ENCODE results near the gene CEP85L.

The CEP85L gene

DNA sequence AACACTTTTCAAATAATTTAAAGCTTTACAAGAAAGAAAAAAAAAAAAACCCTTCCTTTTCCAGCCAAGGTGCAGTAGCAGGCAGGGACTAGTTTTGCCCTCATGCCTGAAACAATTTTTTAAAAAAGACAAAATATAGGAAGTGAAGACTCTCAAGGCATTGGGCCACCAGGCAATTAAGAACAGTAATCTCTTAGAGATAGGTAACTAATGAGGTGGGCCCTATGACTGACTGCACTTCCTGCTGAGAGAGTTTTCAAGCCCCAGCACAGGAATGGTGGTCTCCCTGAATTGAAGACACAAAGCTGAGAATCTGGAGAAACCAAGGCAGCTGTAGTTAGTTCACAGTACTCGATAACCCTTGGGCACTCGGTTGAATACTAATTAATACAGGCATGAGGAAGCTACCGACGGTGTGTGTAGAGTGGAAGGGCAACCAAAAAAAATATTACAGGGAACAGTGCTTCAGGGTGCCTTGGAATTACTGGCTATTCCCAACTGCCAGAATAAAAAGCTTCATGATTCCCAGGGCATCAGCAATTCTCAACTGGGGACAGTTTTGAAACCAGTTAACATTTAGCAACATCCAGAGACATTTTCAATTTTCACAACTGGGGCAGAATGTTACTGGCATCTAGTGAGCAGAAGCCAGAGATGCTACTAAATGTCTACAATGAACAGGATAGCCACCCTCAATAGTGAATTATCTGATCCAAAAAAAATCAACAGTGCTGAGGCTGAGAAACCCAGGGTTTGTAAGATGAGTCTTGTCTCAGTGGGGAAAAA, 139.3 kb downstream of the CEP85L start:
- no peak overlapping the region for H3K14ac ChIP-seq (ENCODE audit: low read length)
- no peak overlapping the region for H3K9ac ChIP-seq (ENCODE audit: low read length)
- H3K79me2 ChIP-seq (ENCODE audit: control insufficient read depth, insufficient read depth, low read length, poor library complexity), result no peaks in the 10 kb centered on the region
- WGBS (ENCODE audit: extremely low coverage, insufficient coverage, insufficient read length), result no CpG with 5 or more reads among the region's 4 CpGs
- H3K4ac ChIP-seq (ENCODE audit: low read depth, low read length), result no peak overlapping the region
- H4K8ac ChIP-seq (ENCODE audit: low read depth, low read length), result no peak overlapping the region
- H2BK12ac ChIP-seq (ENCODE audit: low read length), result no peak overlapping the region
- DNase-seq, result no peak
- no peak overlapping the region for H3K4me2 ChIP-seq (ENCODE audit: low read length)
- H3K27me3 ChIP-seq (ENCODE audit: insufficient read depth, low read length), result no peaks in the 10 kb centered on the region
- no peak overlapping the region for H3K27ac ChIP-seq (ENCODE audit: low read depth, low read length)
- H4K12ac ChIP-seq (ENCODE audit: low read depth, low read length), result no peak overlapping the region
- no peak overlapping the region for H2BK120ac ChIP-seq (ENCODE audit: insufficient read depth, low read length, poor library complexity)
- H3K4me1 ChIP-seq (ENCODE audit: control insufficient read depth in 1 of 2, insufficient read depth in 2 of 2, low read length in 2 of 2), result no peaks in the 10 kb centered on the region
- H3K23ac ChIP-seq (ENCODE audit: low read length), result no peak overlapping the region
- H3K36me3 ChIP-seq (ENCODE audit: control insufficient read depth in 1 of 2, insufficient read depth in 2 of 2, low read length in 2 of 2), result no peaks in the 10 kb centered on the region
- H2AFZ ChIP-seq (ENCODE audit: insufficient read depth, low read length, poor library complexity), result no peak overlapping the region
- H2BK5ac ChIP-seq (ENCODE audit: low read depth, low read length, poor library complexity), result no peak overlapping the region
- no peaks in the 10 kb centered on the region for H3K9me3 ChIP-seq (ENCODE audit: insufficient read depth, low read depth, low read length)
- H3K4me3 ChIP-seq (ENCODE audit: low read depth, low read length), result no peak overlapping the region
- H4K91ac ChIP-seq (ENCODE audit: low read depth, low read length), result no peak overlapping the region
- no peak overlapping the region for H2AK5ac ChIP-seq (ENCODE audit: low read length)
- H3K18ac ChIP-seq (ENCODE audit: low read length), result no peak overlapping the region
- no peaks in the 10 kb centered on the region for H3K79me1 ChIP-seq (ENCODE audit: low read length)

DNA sequence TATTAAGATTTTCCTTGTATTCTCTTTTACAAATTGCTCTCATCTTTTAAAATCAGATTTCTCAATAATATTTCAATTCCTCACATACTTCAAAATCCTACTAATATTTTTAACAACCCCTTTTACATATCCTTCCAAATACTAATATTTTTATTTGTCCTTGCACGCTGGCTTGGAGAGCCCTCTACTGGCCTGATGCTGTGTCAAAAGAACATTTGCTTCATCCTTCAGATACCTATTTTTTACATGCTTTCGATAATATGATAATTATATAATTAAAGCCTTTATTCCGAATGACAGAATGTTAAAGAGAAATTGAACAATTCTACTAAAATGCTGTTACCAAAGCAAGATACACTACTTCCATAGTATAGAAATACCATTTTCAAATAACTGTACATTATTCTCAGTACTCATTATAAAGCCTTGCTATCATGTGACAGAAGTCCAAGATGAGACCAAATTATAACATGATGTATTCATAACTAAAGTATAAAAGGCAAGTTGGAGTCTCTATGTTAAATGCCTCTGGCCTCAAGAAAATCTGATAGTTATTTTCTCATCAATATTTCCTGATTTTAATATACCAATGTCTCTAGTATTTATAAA, 142.3 kb downstream of the CEP85L start:
- Histone ChIP-seq H3K36me3 (ENCODE audit: control insufficient read depth in 1 of 2, insufficient read depth in 2 of 2, low read length in 2 of 2) (no peaks in the 10 kb centered on the region), H3K18ac (ENCODE audit: low read length) (no peak overlapping the region), H4K8ac (ENCODE audit: low read depth, low read length) (no peak overlapping the region), H2BK5ac (ENCODE audit: low read depth, low read length, poor library complexity) (no peak overlapping the region), H3K9me3 (ENCODE audit: insufficient read depth, low read depth, low read length) (no peaks in the 10 kb centered on the region), H3K4me3 (ENCODE audit: low read depth, low read length) (no peak overlapping the region), H3K14ac (ENCODE audit: low read length) (no peak overlapping the region), H3K27me3 (ENCODE audit: insufficient read depth, low read length) (no peaks in the 10 kb centered on the region), H3K4me1 (ENCODE audit: control insufficient read depth in 1 of 2, insufficient read depth in 2 of 2, low read length in 2 of 2) (no peaks in the 10 kb centered on the region), H3K4ac (ENCODE audit: low read depth, low read length) (no peak overlapping the region), H3K4me2 (ENCODE audit: low read length) (no peak overlapping the region), H3K79me2 (ENCODE audit: control insufficient read depth, insufficient read depth, low read length, poor library complexity) (no peaks in the 10 kb centered on the region), H4K91ac (ENCODE audit: low read depth, low read length) (no peak overlapping the region), H2BK12ac (ENCODE audit: low read length) (no peak overlapping the region), H2BK120ac (ENCODE audit: insufficient read depth, low read length, poor library complexity) (no peak overlapping the region), H3K23ac (ENCODE audit: low read length) (no peak overlapping the region), H2AK5ac (ENCODE audit: low read length) (no peak overlapping the region), H3K9ac (ENCODE audit: low read length) (no peak overlapping the region), H4K12ac (ENCODE audit: low read depth, low read length) (no peak overlapping the region), H3K79me1 (ENCODE audit: low read length) (no peaks in the 10 kb centered on the region), H2AFZ (ENCODE audit: insufficient read depth, low read length, poor library complexity) (no peak overlapping the region), H3K27ac (ENCODE audit: low read depth, low read length) (no peak overlapping the region)
- no CpG with 5 or more reads among the region's 3 CpGs for WGBS (ENCODE audit: extremely low coverage, insufficient coverage, insufficient read length)
- DNase-seq, result peak in 1 of 2 donors; percentile 36

DNA sequence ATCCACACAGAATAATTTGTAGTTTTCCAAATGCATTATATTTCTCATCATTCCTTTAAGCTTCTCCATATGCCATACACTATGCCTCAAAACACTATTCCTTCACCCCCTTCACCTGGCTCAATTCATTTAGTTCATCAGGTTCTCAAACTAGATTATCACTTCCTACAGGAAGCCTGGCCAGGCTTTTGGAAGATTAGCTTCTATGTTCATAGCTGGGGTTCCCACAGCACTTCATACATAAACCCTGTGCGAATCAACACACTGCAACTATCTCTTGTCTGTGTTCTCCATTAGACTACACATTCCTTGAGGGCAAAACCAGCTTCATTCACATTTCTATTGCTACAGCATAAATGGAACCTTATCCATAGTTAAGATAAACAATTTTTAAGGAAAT, 143.8 kb downstream of the CEP85L start:
- no peak overlapping the region for H2BK12ac ChIP-seq (ENCODE audit: low read length)
- H3K79me1 ChIP-seq (ENCODE audit: low read length), result no peaks in the 10 kb centered on the region
- H3K4me1 ChIP-seq (ENCODE audit: control insufficient read depth in 1 of 2, insufficient read depth in 2 of 2, low read length in 2 of 2), result no peaks in the 10 kb centered on the region
- H3K27me3 ChIP-seq (ENCODE audit: insufficient read depth, low read length), result no peaks in the 10 kb centered on the region
- no peak overlapping the region for H2AK5ac ChIP-seq (ENCODE audit: low read length)
- no peak overlapping the region for H3K14ac ChIP-seq (ENCODE audit: low read length)
- no peak overlapping the region for H3K4ac ChIP-seq (ENCODE audit: low read depth, low read length)
- no peak overlapping the region for H3K23ac ChIP-seq (ENCODE audit: low read length)
- H3K18ac ChIP-seq (ENCODE audit: low read length), result no peak overlapping the region
- DNase-seq, result no peak
- H3K36me3 ChIP-seq (ENCODE audit: control insufficient read depth in 1 of 2, insufficient read depth in 2 of 2, low read length in 2 of 2), result no peaks in the 10 kb centered on the region
- WGBS (ENCODE audit: extremely low coverage, insufficient coverage, insufficient read length), result no CpG with 5 or more reads among the region's 1 CpG
- H4K12ac ChIP-seq (ENCODE audit: low read depth, low read length), result no peak overlapping the region
- H3K4me3 ChIP-seq (ENCODE audit: low read depth, low read length), result no peak overlapping the region
- H2AFZ ChIP-seq (ENCODE audit: insufficient read depth, low read length, poor library complexity), result no peak overlapping the region
- no peak overlapping the region for H3K9ac ChIP-seq (ENCODE audit: low read length)
- H2BK5ac ChIP-seq (ENCODE audit: low read depth, low read length, poor library complexity), result no peak overlapping the region
- no peaks in the 10 kb centered on the region for H3K9me3 ChIP-seq (ENCODE audit: insufficient read depth, low read depth, low read length)
- no peak overlapping the region for H2BK120ac ChIP-seq (ENCODE audit: insufficient read depth, low read length, poor library complexity)
- no peak overlapping the region for H3K27ac ChIP-seq (ENCODE audit: low read depth, low read length)
- no peaks in the 10 kb centered on the region for H3K79me2 ChIP-seq (ENCODE audit: control insufficient read depth, insufficient read depth, low read length, poor library complexity)
- no peak overlapping the region for H4K91ac ChIP-seq (ENCODE audit: low read depth, low read length)
- no peak overlapping the region for H4K8ac ChIP-seq (ENCODE audit: low read depth, low read length)
- H3K4me2 ChIP-seq (ENCODE audit: low read length), result no peak overlapping the region

DNA sequence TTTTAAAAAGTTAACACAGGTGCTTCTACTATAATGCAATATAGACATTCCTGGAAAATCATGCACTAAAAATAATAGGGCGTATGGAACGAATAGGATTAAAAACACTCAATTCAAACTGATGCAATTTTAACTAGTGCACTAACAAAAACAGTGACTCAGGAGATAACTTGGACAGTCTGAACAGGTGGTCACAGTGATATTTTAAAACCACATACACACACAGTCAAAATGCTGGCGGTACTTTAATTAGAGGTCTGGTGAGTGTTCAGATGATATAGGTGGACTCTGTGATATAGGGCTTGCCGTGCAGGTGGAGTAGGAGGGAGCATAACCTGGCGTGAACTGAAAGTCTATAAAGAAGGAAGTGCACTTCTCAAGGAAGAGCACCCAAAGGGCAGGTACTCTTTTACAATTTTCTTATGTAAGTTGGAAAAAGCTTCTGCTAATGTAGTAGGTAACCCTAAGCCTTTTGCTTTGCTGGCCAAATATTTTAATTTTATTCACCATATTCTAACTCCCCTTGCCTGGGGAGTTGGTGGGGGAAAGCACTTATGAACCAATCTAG, 145.2 kb downstream of the CEP85L start:
- no peak overlapping the region for H3K4me2 ChIP-seq (ENCODE audit: low read length)
- no peak overlapping the region for H2AK5ac ChIP-seq (ENCODE audit: low read length)
- no peaks in the 10 kb centered on the region for H3K79me1 ChIP-seq (ENCODE audit: low read length)
- H2AFZ ChIP-seq (ENCODE audit: insufficient read depth, low read length, poor library complexity), result no peak overlapping the region
- H4K12ac ChIP-seq (ENCODE audit: low read depth, low read length), result no peak overlapping the region
- no CpG with 5 or more reads among the region's 5 CpGs for WGBS (ENCODE audit: extremely low coverage, insufficient coverage, insufficient read length)
- no peaks in the 10 kb centered on the region for H3K36me3 ChIP-seq (ENCODE audit: control insufficient read depth in 1 of 2, insufficient read depth in 2 of 2, low read length in 2 of 2)
- H3K27me3 ChIP-seq (ENCODE audit: insufficient read depth, low read length), result no peaks in the 10 kb centered on the region
- no peak overlapping the region for H3K9ac ChIP-seq (ENCODE audit: low read length)
- H3K9me3 ChIP-seq (ENCODE audit: insufficient read depth, low read depth, low read length), result peaks cover under 1% of the 10 kb centered on the region
- no peak overlapping the region for H3K23ac ChIP-seq (ENCODE audit: low read length)
- no peak for DNase-seq
- no peaks in the 10 kb centered on the region for H3K79me2 ChIP-seq (ENCODE audit: control insufficient read depth, insufficient read depth, low read length, poor library complexity)
- no peaks in the 10 kb centered on the region for H3K4me1 ChIP-seq (ENCODE audit: control insufficient read depth in 1 of 2, insufficient read depth in 2 of 2, low read length in 2 of 2)
- no peak overlapping the region for H3K27ac ChIP-seq (ENCODE audit: low read depth, low read length)
- no peak overlapping the region for H2BK12ac ChIP-seq (ENCODE audit: low read length)
- no peak overlapping the region for H2BK120ac ChIP-seq (ENCODE audit: insufficient read depth, low read length, poor library complexity)
- no peak overlapping the region for H3K4me3 ChIP-seq (ENCODE audit: low read depth, low read length)
- H4K91ac ChIP-seq (ENCODE audit: low read depth, low read length), result no peak overlapping the region
- no peak overlapping the region for H3K4ac ChIP-seq (ENCODE audit: low read depth, low read length)
- H4K8ac ChIP-seq (ENCODE audit: low read depth, low read length), result no peak overlapping the region
- H2BK5ac ChIP-seq (ENCODE audit: low read depth, low read length, poor library complexity), result no peak overlapping the region
- H3K14ac ChIP-seq (ENCODE audit: low read length), result no peak overlapping the region
- H3K18ac ChIP-seq (ENCODE audit: low read length), result no peak overlapping the region
